Stimulated activated CD4-positive, alpha-beta T cell treated with anti-CD3 and anti-CD28 coated beads, Interleukin-1b, Interleukin-23, amount 100 ng/mL, for 24 hours (primary cell): Measurements from ENCODE around the gene DHX9.
"Not testable (repeated sequence)": the region's sequence is repeated elsewhere in the genome, so short reads cannot be mapped to it uniquely, and the experiment has no call there.

Source experiments
- DNase-seq, 4 experiments: peaks; one replicate each; pipeline ENCODE4 v3.0.0-alpha.2; 2020; ENCODE audit warnings: low read depth in 4 of 4, low spot score in 1 of 4

Gene DHX9

DNA sequence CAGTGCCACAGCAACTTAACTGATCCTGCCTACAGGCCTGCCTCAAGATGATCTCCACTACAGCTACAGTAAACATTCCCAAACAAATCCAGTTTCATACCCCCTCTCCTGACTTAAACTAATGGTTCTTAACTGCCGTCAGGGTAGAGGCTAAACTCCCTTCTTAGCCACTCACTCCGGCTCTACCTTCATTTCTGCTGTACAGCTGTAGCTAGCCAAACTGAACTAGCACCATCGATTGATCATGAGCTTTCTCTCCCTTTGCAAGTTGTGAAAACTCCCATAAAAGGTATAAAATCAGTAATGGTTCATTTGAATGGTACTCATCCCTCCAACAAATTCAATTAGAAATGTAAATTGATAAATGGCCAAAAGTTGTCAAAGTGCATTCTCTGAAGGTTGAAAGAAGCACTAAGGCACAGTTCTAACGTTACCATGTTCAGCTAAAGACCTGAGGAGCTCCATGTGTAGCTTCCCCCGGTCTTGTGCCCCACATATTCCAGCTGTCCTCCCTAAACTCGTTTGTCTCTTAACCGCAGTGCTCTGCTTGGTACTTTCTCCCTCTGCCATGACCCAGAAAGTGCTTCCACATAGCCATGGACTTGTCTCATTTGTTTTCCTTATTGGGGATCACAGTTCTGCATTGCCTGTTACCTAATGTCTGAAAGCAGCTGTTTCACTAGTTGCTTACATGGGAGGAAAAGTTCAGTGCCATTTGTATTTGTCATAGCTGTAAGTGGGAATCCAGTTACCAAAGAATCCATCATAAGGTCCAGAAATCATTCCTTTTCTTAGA, 49.8 kb downstream of the DHX9 start:
- no peak for DNase-seq

DNA sequence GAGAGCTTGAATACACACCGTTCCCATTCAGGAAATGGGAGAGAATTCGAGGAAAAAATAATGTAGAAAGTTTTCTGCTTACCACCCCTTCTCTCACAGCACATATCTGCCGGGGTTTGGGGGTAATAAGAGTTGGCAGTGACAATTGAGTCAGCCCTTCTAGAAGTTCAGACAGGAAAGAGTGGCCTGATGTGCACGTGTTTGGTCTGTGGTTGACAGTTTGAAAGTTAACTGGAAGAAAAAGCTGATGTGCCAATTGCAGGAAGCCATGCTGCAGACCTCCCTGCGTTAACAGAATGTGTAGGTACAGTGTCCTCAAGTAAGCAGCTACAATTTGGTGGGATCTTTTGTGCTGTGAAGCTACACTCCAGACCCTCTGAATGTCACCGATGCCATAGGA, 50.9 kb downstream of the DHX9 start:
- no peak for DNase-seq

DNA sequence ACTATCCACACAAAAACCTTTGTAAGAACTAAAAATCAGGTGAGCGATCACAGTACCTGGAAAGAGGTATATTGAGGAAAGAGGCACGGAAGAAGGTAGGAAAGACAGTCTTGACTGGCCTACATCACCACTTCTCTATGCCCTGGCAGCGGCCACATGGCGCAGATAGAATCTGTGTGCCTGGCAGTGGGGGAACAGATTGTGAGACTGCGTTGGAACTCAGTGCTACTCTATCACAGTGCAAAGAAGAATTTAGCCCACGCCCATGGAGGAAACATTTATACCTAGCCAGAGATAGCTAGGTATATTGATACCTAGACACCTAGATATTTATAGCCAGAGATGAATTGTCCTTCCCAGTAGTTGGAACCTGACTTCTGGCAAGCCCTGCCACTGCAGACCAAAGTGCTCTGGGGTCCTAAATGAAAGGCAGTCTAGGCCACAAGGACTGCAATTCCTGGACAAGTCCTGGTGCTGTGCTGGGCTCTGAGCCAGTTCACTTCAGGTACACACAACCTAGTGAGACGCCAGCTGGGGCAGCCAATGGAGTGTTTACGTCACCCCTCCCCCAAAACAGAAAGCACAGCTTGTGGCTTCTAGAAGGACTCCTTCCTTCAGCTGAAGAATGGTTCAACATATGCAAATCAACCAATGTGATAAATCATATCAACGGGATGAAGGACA, 51.9 kb downstream of the DHX9 start:
- no peak for DNase-seq

DNA sequence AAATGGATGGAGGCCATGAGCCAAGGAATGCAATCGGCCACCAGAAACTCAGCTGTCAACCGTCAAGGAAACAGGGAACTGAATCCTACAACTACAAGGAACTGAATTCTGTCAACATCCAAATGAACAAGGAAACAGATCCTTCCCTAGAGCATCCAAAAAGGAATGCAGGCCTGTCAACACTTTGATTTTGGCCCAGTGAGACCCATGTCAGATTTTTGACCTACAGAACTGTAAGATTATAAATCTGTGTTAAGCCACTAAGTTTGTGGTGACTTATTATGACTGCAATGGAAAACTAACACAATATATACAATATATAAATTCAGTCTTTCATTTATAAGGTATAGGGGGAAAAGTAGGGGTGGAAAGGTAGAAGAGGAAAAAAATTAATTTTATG, 58.5 kb downstream of the DHX9 start:
- no peak for DNase-seq

DNA sequence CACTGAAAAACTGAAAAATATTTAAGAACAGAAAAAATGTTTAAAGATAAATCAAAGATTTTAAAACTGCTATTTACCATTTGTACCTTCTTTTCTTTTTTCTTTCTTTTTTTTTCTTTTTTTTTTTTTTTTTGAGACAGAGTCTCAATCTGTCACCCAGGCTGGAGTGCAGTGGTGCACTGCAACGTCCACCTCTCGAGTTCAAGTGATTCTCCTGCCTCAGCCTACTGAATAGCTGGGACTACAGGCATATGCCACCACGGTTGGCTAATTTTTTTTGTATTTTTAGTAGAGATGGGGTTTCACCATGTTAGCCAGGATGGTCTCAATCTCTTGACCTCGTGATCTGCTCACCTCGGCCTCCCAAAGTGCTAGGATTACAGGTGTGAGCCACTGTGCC, 62.8 kb downstream of the DHX9 start:
- not testable (repeated sequence) for DNase-seq

DNA sequence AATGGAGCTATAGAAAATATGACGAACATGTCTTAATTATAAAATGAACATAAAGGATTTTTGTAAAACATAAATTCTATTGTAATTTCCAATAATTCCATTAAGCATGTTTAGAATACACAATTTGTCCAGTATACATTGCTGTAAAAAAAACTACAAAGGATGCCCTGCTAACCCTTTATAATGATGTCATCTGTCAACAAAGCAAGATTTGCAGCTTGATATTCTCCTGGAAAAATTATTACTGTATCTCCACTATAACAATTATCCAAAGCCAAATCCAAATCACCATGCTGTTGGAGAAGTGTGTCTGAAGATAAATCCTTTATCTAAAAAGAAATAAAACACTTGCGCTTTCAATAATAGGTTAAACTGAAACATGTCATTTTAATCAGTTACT, 66.2 kb downstream of the DHX9 start:
- DNase-seq, result no peak

DNA sequence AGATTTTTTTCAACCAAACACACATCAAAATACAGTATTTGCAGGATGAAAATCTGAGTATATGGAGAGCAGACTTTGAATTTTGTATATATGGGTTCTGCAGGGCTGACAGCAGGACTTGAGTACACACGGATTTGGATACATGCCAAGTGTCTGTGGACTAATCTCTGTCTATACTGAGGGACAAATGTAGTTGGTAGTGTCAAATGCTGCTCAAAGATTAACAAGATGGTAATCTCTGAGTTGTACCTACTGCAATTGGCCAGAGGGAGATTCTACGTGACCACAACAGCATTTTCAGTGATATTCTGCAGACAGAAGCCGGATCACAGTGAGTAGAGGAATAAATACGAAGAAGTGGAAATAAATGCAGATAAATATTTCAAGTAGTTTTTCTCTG, 70.4 kb downstream of the DHX9 start:
- DNase-seq, result no peak

DNA sequence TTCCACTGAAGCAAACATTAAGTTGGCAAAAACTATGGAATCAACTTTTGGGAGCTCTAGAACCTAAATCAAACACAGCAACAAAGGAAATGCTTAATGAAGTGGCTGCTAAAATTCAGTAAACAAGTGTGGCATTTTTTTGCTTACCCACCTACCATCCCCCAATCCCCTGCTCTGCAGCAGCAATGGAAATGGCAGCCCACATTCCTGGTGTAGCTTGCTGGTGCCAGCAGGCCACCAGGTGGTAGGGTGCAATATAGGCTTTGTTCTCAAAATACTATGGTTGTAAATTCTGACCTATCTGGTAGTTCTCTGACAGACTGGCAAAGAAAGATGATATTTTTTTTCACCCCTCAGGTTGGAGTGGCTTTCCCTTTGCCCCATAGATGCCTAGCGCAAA, 71.0 kb downstream of the DHX9 start:
- no peak for DNase-seq

DNA sequence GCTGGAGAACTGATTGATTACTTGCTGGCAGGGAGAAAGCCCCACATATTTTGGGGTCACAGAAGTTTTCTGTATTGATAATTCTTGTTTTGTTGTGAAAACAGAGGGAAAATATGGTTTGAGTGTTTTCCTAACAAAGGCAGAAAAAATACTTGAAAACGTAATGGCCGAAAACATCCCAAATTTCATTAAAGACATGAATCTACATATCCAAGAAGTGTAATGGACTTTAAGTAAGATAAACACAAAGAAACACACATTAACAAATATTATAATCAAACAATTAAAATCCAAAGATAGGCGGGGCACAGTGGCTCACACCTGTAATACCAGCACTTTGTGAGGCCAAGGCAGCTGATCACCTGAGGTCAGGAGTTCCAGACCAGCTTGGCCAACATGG, 74.3 kb downstream of the DHX9 start:
- no peak for DNase-seq

DNA sequence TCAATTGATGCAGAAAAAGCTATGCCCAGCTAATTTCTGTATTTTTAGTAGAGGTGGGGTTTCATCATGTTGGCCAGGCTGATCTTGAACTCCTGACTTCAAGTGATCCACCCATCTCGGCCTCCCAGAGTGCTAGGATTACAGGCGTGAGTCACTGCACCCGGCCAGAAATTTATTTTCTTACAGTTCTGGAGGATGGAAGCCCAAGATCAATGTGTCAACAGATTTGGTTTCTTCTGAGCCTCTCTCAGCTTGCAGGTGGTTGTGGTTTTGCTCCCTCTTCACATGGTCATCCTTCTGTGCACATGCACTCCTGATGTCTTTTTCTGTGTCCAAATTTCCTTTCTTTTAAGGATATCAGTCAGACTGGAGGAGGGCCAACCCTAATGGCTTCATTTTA, 78.2 kb downstream of the DHX9 start:
- DNase-seq, result no peak

DNA sequence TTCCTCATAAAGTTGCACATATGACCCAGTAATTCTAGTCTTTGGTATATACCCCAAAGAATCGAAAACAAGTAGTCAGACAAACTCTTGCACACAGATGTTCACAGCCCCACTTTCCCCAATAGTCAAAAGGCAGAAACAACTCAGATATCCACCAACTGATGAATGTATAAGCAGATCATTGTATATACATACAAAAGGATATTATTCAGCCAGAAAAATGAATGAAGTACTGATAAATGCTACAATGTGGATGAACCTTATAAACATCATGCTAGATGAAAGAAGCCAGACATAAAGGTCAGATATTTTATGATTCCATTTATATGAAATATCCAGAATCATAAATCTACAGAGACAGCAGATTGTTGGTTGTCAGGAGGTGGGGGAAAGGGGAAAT, 86.5 kb downstream of the DHX9 start:
- no peak for DNase-seq

DNA sequence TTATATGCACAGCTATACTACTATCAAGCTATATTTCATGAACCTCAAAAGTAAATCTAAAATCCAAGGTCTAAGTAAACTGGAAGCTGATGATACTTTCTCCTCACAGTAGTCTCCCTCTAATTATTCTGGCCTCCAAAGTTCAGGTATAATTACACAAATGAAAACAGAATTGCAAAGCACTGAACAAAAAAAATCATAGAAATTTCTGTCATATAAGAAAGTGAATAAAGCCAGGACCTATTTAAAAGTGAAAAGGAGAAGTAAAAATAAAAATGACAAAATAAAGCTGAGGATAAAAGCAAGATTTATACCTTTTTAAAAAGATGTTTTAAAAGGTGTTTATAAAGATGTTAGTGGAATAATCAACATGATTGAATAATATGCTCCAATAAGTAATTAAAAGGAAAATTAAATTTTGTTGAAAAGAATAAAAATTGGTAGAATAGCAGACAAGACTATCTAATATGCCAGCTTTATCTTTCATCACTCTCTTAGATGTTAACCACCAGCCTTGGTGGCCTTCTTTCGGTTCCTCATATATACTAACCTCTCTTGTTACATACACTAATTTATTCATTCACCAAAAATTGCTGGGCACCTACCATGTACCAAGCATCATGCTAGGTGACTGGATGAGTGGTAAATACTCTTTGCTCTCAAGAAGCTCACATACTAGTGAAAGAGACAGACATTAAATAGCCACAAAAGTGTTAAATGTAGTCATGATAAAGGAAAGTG, 88.7 kb downstream of the DHX9 start:
- no peak for DNase-seq

DNA sequence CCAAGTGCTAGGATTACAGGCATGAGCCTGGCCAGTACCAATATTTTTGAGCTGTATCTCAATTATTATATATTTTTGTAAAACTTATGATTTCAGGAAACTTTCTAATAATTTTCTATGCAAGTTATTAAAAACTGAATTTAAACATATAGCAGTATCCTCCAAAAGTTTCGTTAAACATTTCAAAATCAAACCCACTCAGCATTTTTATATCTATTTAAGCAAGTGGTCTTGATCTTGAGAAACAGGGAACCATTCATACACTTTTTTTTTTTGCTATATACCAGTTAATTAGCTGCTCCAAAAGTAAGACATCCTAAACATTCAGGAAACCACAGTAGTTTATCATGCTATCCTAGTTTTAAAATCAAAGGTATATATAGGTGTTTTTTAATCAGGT, 91.8 kb downstream of the DHX9 start:
- no peak for DNase-seq

DNA sequence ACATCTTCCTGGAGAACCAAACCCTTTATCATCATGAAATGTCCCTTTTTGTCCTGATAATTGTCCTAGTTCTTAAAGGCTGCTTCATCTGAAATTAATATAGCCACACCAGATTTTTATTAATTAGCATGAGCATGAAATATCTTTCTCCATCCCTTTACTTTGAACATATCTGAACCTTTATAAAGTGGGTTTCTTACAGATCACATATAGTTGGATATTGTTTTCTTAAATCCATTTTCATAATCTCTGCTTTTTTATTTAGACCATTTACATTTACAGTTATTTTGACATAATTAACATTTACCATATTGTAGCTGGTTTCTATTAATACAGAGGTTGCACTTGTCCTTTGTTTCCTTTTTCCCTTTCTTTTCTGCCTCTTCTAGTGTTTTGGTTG, 96.6 kb downstream of the DHX9 start:
- no peak for DNase-seq
